ENCODE measurements around the gene ME3. TPM values are rescaled to one million over a fixed set of nuclear protein-coding genes. Genes with fewer than 3 reads are reported as not detected.

The ME3 gene
- total RNA-seq, 1 donor from 2014 or later, result 33.4 TPM

DNA sequence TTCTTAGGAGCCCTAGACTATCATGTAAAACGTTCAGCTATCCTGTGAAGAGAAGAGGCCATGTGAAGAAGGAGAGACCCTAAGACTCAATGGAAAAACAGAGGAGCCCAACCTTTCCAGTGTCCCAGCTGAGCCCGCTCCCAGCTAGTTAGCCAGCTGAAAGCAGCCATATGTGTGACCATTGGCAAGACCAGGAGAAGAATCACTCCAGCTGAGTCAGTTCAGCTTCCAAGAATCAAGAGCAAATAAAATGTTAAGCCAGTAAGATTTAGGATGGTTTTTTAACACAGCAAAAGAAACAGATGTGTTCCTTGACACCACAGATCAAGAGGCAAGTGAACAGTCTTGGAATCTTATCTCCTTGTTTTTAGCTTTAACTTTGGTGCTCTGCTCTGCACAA, 189.7 kb downstream of the ME3 start:
- no peaks in the 10 kb centered on the region for H3K9me3 ChIP-seq (replicated peaks)
- no peaks in the 10 kb centered on the region for H3K36me3 ChIP-seq
- H3K27ac ChIP-seq (replicated peaks), result peak overlapping the region; percentile 74
- peaks cover 52% of the 10 kb centered on the region for H3K4me1 ChIP-seq
- no peak overlapping the region for H3K4me3 ChIP-seq
- intact Hi-C loops (cut with micrococcal nuclease), result no loop called here
- no peak for DNase-seq
- TF ChIP-seq, protein P1, sequence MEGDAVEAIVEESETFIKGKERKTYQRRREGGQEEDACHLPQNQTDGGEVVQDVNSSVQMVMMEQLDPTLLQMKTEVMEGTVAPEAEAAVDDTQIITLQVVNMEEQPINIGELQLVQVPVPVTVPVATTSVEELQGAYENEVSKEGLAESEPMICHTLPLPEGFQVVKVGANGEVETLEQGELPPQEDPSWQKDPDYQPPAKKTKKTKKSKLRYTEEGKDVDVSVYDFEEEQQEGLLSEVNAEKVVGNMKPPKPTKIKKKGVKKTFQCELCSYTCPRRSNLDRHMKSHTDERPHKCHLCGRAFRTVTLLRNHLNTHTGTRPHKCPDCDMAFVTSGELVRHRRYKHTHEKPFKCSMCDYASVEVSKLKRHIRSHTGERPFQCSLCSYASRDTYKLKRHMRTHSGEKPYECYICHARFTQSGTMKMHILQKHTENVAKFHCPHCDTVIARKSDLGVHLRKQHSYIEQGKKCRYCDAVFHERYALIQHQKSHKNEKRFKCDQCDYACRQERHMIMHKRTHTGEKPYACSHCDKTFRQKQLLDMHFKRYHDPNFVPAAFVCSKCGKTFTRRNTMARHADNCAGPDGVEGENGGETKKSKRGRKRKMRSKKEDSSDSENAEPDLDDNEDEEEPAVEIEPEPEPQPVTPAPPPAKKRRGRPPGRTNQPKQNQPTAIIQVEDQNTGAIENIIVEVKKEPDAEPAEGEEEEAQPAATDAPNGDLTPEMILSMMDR (IDR thresholded peaks at IDR 0.05; ENCODE audit: borderline replicate concordance), result no peak
- H3K27me3 ChIP-seq (ENCODE audit: low read depth), result no peaks in the 10 kb centered on the region

DNA sequence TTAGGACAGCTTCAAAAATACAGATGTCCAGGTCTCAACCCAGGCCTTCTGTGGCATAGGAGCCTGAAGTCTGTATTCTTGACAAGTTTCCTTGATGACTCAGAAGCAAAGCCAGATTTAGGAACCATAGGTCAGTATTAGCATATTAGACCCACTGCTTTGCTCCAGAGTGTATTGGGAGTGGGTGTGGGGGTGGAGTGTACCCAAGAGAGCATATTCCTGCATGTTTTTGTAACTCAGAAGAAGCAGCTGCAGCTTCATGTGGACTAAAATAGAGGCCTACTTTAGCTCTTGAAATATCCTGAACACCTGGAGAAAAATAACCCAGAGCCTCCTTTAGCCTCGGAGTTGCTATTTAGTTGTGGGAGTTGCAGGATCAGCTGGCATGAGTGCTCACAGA, 191.0 kb downstream of the ME3 start:
- Histone ChIP-seq H3K4me1 (peaks cover 65% of the 10 kb centered on the region), H3K9me3 (replicated peaks) (no peaks in the 10 kb centered on the region), H3K4me3 (no peak overlapping the region), H3K36me3 (no peaks in the 10 kb centered on the region), H3K27me3 (ENCODE audit: low read depth) (no peaks in the 10 kb centered on the region), H3K27ac (replicated peaks) (no peak overlapping the region)
- TF ChIP-seq, protein P1 (IDR thresholded peaks at IDR 0.05; ENCODE audit: borderline replicate concordance), result no peak
- no peak for DNase-seq
- intact Hi-C loops (cut with micrococcal nuclease), result no loop called here

DNA sequence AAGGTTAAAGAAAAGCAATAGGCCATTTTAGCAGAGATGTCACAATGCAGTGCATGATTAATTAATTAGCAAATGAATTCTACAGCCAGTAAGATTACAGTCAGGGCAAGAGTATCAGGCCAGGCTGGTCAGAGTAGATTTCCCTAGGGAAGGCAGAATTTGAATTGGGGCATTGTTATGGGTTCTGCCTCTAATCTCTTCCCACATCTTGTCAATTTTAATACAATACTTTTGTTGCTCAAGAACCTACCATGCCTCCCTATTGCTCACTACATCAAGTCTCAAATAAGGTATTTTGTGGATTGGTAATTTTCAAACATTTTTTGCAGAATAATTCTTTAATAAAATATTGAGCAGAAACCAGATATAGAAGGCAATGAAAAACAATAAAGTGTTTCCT, 194.1 kb downstream of the ME3 start:
- TF ChIP-seq, protein P1 (IDR thresholded peaks at IDR 0.05; ENCODE audit: borderline replicate concordance), result no peak
- no peaks in the 10 kb centered on the region for H3K9me3 ChIP-seq (replicated peaks)
- no peaks in the 10 kb centered on the region for H3K36me3 ChIP-seq
- peak overlapping the region; percentile 77 for H3K27ac ChIP-seq (replicated peaks)
- no peak for DNase-seq
- peaks cover 75% of the 10 kb centered on the region for H3K4me1 ChIP-seq
- no peak overlapping the region for H3K4me3 ChIP-seq
- no peaks in the 10 kb centered on the region for H3K27me3 ChIP-seq (ENCODE audit: low read depth)
- intact Hi-C loops (cut with micrococcal nuclease), result loop anchor here (10.0 kb wide), 1 partner anchor 116 kb away; no protein-coding TSS in a partner anchor

DNA sequence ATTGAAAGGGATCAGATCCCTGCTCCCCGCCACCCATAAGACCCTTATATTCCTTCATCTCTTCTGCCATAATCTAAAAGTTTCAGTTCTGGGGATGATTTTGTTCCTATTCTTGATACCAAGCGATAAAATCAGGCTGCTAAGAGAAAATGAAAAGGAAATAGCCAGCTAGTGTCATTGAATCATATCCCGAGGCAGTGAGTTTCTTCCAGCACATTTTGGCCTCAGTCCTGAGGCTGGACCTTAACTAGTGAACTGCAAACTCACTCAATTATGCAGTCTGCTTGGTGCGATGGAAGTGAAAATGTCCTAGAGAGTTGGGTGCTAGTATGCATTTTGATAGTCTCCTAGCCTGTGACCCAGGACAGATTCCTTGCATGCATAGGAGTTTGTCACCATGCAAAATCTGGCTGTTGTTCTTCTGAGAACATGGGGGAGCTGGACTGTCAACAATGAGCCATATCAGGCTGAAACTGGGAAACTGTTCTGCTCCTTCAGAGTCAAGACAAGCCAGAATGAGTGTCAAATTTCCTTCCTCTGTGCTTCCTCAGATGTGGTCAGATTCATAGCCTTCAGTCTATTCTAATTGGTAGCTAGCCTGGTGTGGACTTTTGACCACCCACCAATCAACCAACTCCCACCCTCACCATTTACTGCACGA, 194.8 kb downstream of the ME3 start:
- H3K27ac ChIP-seq (replicated peaks), result peak overlapping the region; percentile 77
- H3K9me3 ChIP-seq (replicated peaks), result no peaks in the 10 kb centered on the region
- no peaks in the 10 kb centered on the region for H3K27me3 ChIP-seq (ENCODE audit: low read depth)
- DNase-seq, result no peak
- no peaks in the 10 kb centered on the region for H3K36me3 ChIP-seq
- H3K4me3 ChIP-seq, result no peak overlapping the region
- peaks cover 70% of the 10 kb centered on the region for H3K4me1 ChIP-seq
- intact Hi-C loops (cut with micrococcal nuclease), result loop anchor here (10.0 kb wide), 1 partner anchor 117 kb away; no protein-coding TSS in a partner anchor
- TF ChIP-seq, protein P1 (IDR thresholded peaks at IDR 0.05; ENCODE audit: borderline replicate concordance), result no peak

DNA sequence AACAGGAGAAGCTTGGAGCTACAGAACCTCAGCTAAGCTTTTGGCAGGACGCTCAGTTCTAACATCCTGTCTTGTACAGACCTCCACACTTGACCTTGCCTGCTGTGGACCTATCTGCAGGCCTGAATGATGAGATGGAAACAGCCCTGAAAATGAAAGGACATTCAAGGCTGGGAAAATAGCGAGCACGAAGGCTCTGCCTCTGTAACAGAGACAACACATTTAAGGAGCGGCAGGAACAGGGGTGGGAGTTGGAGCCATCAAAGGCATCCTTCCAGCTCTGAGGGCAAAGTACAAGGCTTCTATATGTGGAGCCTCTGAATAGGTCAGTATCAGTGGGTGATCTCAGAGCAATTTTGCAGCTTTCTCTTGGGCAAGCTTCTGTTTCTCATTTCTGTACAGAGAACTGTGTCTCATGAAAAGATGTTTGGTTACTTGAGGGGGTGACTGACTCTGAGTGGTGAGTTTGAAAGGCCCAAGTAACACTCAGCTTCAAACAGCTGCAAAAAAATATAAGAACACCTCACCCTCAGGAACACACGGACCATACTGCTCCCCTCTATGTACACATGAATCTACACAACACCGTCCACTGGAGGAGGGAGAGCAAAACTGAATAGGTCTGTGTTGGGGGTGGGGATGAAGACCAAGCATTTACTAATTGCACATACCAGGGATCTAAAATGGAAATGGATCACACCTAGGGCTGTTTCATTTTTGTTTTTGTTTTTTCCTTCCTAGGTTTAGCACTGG, 196.1 kb downstream of the ME3 start:
- Histone ChIP-seq H3K4me3 (no peak overlapping the region), H3K4me1 (peaks cover 61% of the 10 kb centered on the region), H3K27ac (replicated peaks) (peak overlapping the region; percentile 77), H3K27me3 (ENCODE audit: low read depth) (no peaks in the 10 kb centered on the region), H3K9me3 (replicated peaks) (no peaks in the 10 kb centered on the region), H3K36me3 (no peaks in the 10 kb centered on the region)
- peak; percentile 30 for DNase-seq
- intact Hi-C loops (cut with micrococcal nuclease), result loop anchor here (10.0 kb wide), 1 partner anchor 119 kb away; no protein-coding TSS in a partner anchor
- TF ChIP-seq, protein P1 (IDR thresholded peaks at IDR 0.05; ENCODE audit: borderline replicate concordance), result no peak
